GM18868 (cell line): ENCODE results near the gene ELFN2.
"Not testable (repeated sequence)": the region's sequence is repeated elsewhere in the genome, so short reads cannot be mapped to it uniquely, and the experiment has no call there.

Source experiments
- ATAC-seq: cut with Tn5 transposase; IDR thresholded peaks from one replicate; pipeline ENCODE4 v1.9.1; 2021; ENCODE audit warnings: mild to moderate bottlenecking, moderate library complexity; ENCODE audit not compliant: unreplicated experiment

The ELFN2 gene

DNA sequence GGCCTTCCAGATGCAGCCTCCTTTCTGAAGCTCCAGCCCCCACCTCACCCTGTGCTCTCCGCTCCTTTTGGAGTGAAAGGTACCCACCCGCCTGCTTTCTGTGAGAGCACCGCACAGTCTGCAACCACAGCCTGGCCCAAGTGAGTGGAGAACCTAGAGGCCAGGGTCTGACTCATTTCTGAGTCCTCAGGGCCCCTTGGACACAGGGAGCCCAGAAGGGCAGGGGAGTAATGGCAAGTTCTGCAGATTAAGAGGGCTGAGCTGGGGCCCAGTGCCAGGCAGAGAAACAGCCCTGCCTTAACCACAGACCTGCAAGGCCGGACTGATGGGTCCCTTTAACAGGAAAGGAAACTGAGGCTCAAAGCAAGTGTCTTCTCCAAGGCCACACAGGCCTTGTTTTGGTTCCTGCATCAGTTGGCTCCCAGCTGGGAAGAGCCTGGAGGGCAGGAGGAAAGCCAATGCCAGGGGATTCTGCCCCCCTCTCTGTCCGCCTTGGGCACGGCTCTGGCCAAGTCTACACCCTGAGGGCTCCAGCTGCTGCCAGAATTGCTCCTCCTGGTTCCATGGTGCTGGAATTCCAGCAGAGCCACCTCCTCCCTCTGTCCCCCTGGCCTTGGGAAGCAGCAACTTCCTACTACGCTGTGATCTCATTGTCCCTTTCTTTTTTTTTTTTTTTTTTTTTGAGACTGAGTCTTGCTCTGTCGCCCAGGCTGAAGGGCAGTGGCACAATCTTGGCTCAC, 89.9 kb downstream of the ELFN2 start:
- no peak for ATAC-seq

DNA sequence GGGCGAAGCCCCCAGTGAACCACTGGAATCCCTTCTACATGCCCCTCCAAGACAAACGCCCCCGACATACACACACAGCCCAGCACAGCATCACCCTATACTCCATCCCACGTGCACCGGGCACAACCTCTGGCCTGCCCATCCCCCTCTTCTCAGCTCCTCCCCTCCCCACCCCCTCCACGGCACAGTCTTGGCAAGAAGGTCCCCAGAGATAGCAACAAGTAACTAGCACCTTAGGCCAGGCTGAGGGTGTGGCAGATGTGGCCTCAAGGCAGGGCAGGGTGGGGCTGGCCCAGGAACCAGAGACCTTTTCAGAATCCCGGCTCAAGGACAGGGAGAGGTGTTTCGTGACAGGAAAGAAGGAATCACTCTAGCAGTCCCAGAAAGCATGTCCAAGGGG, 90.7 kb downstream of the ELFN2 start:
- ATAC-seq, result no peak

DNA sequence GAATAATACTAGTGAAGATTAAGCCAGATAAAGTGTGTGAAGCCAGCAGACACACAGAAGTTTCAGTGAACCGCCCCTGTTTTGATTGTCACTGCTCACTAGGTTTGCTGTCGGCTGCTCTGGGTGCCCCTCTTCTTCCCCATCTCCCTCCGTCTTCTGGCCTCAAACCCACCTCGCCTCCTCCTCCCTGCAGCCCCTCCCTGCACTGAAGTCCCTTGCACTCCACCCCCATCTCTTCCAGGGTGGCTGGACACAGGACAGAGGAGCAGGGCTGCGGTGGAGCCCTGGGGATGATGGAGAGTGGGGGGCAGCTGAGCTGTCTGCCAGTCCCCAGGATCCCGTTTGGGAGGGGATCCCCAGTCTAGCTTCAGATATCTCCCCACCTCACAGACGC, 91.5 kb downstream of the ELFN2 start:
- ATAC-seq, result no peak

DNA sequence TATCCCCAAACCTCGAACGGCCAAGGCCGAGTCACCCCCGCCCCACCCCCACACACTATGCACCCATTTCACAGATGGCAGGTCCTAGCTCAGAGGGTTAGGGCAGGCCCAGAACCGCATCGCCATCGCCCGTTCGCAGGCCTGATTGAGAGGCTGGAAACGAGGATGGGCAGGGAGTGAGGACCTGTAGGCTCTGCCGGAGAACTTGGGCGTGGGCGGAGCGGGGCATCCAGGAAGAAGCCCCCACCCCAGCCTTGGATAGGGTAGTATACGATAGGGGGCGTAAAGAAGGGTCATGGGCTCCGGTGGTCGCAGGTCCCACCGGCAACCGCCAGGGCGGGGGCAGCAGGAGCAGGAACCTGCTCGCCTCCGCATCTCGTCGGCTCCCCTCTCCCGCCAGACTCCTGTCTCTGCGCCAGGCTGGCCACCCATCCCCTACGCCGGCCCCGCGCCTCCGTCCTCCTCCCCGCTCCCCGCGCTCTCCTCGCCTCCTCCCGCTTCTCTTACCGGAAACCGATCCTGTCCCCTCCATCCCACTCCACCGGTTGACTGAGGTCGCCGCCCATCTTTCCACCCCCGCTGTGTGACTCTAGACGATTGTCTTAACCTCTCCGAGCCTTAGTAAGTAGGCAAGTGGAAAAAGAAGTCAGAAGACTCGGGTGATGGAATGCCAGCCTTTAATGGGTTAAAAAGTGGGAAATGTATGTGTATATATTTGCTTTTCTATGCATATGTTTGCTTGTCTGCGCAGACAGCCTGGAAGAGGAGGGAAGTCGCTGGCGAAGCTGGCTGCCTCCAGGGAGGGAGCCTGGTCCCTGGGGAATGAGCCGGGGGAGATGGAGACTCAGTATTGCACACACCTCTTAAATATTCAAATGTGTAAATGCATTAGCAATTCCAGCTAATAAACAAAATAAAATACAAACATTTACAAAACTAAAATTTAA, 92.1 kb downstream of the ELFN2 start:
- ATAC-seq, result no peak

DNA sequence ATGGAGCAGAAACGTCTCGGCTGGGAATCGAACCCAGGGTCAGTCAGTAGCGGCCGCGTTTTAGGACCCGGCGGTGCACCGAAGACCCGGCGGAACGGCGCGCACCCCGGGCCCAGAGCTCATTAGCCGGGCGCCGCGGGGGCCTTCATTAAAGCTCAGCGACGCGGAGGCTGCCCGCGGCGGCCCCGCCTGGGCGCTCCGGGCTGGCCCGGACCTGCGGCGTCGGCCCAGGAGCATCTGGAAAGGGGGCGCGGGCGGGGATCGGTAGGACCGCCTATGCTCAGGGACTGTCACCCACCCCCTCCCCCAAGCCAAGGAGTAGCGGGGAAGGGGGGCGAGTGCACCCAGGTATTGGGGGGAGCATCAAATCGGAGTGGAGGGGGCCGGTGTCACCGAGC, 92.8 kb downstream of the ELFN2 start:
- ATAC-seq, result no peak

DNA sequence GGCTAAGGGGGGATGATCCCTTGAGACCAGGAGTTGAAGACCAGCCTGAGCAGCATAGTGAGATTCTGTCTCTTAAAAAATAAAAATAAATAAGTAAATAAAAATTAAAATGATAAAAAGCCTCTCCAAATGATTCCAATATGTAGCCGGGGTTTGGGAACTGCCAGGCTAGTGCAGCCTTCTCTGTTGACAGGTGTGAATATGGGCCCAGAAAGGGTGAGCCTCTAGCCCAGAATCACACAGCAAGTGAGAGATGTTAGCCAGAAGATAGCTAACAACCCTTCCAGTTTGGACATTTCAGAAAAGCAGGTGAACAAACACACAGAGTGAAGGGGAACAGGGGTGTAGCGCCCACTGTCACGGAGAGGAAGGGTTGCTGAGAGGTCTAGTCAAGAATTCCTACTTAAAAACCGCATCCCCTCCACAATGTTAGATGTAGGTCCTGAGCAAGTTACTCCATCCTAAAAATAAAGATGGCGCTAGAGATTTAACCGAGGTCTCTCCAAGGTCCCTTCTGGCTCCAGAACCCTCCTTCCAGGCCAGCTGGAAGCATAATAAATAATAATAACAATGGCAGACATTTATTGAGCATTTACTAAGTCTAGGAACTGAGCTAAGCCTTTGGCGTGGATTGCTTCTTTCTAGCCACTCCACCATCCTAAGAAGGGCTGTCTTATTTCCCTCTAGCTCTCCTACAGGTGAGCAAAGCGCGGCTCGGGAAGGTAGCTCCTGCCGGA, 93.4 kb downstream of the ELFN2 start:
- ATAC-seq, result no peak

DNA sequence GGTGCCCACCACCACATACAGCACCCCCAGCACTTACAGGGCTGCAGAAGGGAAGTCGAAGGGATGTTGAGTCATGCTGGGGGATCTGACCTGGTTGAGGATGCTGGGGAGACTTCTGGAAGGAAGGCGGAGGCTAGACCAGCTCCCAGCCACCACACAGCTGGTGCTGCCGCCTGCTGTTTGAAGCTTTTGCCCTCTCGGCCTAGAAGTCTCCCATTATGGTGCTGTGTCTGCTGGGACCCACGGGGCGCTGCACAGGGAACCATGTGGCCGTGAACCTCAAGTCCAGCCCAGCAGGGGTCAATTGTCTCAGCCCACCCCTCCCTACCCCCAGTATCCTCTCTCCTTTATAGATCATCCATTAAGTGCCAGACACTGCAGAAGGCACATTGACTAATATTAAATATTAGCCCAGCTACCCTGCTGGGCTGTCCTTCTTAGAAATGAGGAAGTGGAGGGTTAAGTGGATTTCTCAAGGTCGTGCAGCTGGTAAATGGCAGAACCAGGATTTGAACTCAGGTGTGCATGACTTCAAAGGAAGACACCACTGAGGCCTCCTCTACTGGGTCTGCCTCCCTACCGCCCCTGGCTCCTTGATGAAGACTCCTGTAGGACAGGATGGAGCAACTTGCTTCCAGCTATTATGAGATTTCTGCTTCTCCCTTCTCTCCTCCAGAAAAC, 95.3 kb downstream of the ELFN2 start:
- ATAC-seq, result no peak

GRCh38 chr22:37331034-37331428, 96.2 kb downstream of the ELFN2 start:
- no peak for ATAC-seq

- no peak for ATAC-seq
Measured at GRCh38 chr22:37330200-37331033, 96.9 kb downstream of the ELFN2 start.

GRCh38 chr22:37329238-37330140, 97.8 kb downstream of the ELFN2 start:
- no peak for ATAC-seq

DNA sequence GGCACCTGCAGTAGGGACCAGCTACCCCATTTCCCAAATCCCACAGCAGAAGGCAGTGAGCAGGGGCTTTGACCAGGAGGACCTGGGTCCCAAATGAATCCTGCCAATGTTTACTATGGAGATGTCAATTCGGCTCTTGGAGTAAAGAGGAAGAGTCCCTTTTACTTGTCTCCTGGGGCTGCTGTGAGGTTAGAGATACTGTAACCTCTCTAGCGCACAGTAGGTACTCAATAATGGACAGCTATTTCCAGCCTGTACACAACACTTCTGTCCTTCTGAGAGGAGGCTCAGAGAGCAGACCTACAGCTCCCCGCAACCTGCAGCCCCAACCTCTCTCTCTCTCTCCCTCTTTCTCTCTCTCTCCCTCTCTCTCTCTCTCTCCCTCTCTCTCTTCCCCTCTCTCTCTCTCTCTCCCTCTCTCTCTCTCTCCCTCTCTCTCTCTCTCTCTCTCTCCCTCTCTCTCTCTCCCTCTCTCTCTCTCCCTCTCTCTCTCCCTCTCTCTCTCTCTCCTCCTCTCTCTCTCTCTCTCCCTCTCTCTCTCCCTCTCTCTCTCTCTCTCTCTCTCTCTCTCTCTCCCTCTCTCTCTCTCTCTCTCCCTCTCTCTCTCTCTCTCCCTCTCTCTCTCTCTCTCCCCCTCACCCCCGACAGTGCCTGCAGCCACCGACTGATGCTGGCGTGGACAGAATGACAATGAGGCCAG, 98.6 kb downstream of the ELFN2 start:
- ATAC-seq, result not testable (repeated sequence)

DNA sequence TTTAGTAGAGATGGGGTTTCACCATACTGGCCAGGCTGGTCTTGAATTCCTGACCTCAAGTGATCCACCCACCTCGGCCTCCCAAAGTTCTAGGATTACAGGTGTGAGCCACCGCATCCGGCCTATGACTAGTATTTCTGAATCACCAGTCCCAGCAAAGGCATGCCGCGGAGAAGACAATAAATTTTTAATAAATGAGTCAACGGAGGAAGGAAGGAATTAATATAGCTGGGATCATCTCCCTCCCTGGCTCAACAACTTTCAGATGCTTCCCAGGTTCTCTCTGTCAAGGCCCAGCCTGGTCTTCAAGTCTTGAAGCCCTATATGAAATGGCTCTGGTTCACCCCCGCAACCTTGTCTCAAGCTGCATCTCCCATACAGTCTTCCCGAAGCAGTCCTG, 99.3 kb downstream of the ELFN2 start:
- ATAC-seq, result no peak

DNA sequence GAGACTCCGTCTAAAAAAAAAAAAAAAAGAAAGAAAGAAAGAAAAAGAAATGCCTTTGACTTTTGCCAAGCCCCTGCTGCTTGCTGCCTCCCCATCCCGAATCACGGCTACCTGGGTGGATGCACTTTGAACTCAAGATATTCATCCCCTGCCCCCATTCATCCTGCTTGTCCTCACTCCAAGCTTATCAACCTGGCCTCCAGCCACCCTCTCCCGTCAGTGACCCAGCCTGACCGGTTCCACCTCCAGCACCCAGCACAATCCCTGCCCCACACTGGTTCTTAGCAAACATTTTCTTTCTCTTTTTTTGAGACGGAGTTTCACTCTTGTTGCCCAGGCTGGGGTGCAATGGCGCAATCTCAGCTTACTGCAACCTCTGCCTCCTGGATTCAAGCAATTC, 100.6 kb downstream of the ELFN2 start:
- ATAC-seq, result no peak

DNA sequence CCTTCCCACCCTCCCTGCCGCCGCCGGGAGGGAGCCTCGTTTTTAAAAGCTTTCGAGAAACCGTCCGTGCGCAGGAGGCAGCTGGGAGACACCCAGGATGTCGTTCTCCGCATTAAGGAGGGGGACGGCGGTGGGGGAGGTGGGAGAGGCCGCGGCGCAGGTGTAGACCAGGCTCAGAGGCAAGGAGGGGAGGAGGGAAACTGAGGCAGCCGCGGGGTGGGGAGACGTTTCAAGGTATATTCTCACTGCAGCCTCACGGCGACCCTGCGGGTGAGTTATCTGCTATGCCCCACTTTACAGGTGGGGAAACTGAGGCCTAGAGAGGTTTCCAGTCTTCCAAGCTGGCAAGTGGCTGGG, 102.3 kb downstream of the ELFN2 start:
- ATAC-seq, result no peak

GRCh38 chr22:37324340-37325038, 102.8 kb downstream of the ELFN2 start:
- no peak for ATAC-seq

- ATAC-seq, result no peak
Measured at GRCh38 chr22:37320726-37321677, 106.3 kb downstream of the ELFN2 start.

DNA sequence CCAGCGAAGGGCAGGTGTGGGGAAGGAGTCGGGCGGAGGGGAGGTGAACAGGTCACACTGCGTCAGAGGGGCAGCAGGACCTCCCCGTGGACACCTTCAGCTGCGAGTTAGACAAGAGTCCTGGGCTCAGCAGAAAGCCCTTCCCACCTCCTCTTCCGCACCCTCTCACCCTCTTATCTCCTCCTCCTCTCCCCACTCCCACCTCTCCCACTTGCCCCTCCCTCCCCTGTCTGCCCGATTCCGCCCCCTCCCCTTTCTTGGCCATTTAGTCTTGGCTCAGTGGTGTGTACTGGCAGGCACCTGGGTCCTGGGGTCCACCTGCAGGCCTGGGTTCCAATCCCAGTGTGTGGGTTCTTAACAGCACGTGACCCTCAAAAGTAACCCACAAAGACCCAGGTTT, 107.8 kb downstream of the ELFN2 start:
- no peak for ATAC-seq
